NCI-H187 (cell line): ENCODE results near the gene GRIK5.

Experiments used
- DNase-seq, 2 experiments: peaks; one replicate each; lab custom pipeline; 2025; lab: John Stamatoyannopoulos, UW

The GRIK5 gene

DNA sequence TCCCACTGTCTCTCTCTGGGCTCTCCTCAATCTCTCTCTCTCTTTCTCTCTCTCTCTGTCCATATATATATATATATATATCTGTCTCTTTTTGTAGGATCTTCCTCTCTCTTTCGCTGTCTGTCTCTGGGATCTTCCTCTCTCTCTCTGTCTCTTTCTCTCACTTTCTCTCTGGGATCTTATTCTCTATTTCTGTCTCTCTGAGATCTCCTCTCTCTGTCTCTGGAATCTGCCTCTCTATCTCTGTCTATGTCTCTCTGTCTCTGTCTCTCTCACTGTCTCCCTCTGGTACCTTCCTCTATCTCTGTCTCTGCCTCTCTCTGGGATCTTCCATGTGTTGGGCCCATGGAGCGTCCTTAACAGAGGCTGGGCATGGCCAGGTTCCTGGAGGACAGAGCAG, 79.4 kb downstream of the GRIK5 start:
- DNase-seq = no peak

DNA sequence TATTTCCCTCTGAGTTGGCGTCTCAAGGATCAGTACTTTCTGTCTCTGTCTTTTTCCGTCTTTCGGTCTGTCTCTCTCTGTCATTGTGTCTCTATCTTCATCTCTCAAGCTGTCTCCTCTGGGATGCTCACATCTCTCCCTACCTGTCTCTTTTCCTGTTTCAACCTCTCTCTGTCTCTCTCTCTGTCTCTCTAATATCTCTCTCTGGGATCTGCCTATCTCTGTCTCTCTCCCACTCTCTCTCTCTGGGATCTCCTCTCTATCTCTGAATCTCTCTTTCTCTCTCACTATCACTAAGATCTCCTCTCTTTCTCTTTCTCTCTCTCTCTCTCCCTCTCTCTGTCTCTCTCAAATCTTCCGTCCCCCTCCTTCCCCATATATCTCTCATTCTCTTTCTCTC, 80.0 kb downstream of the GRIK5 start:
- no peak for DNase-seq

DNA sequence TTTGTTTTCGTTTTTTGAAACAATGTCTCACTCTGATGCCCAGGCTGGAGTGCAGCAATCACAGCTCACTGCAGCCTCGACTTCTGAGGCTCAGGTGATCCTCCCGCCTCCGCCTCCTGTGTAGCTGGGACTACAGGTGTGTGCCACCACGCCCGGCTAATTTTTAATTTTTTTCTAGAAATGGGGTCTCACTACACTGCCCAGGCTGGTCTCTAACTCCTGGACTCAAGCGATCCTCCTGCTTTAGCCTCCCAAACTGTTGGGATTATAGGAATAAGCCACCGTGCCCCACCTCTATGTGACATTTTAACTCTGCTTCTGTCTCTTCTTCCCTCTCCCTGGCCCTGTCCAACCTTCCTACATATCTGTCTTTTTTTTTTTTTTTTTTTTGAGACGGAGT, 81.1 kb downstream of the GRIK5 start:
- DNase-seq = no peak

DNA sequence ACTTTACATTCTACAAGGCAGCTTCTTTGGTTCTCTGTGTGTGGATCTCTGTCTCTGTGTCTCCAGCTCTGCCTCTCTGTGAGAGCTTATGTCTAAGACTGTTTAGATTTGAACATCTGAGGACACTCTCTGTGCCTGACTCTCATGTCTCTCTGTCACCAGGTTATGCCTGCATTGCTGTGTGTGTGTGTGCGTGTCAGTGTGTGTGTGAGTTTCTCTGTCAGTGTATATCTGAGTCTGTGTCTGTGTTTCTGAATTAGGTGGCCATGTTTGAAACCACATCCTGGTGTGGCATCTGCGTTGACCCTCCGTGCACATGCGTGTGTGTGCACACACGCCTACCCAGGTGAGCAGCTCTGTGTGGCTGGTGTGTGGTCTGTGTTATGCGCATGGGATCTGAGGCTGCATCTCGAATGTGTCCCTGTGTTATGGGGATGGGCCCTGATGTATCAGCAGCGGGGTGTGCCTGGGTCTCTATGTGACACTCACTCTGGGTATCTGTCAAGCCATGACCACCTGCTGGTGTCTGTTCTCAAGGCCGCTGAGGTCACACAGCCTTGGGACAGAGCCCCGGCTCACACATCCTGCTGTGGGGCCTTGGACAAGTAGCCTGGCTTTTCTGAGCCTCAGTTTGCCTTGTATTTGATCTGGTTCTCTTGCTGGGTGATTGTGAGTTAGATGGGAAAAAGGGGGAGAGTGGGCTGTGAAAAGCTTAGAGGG, 82.7 kb downstream of the GRIK5 start:
- no peak for DNase-seq

DNA sequence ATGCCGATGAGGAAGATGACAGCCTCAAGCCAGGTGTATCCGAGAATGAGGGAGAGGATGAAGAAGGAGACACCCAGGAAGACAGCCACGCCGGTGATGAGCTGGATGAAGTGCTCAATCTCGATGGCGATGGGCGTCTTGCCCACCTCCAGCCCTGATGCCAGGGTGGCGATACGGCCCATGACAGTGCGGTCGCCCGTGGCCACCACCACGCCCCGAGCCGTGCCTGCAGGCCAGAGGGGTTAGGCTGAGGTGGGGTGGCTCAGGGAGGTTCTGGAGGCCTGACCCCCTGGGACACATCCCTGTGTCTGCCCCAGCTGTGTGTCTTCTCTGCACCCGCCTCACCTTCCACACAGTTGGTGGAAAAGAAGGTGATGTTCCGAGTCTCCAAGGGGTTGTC, 85.0 kb downstream of the GRIK5 start:
- no peak for DNase-seq

DNA sequence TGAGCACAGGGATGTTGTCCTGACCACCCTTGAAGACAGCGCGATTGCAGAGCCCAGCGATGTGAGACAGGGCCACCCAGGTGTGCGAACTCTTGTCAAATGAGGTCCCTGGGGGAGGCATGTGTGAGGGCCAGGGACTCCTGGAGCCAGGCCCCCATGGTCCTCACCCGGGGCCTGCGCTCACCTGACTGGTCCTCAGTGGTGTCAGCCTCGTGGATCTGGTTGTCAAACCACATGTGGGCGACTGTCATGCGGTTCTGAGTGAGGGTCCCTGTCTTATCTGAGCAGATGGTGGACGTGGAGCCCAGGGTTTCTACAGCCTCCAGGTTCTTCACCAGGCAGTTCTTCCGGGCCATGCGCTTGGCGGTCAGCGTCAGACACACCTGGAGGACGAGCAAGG, 88.3 kb downstream of the GRIK5 start:
- no peak for DNase-seq

DNA sequence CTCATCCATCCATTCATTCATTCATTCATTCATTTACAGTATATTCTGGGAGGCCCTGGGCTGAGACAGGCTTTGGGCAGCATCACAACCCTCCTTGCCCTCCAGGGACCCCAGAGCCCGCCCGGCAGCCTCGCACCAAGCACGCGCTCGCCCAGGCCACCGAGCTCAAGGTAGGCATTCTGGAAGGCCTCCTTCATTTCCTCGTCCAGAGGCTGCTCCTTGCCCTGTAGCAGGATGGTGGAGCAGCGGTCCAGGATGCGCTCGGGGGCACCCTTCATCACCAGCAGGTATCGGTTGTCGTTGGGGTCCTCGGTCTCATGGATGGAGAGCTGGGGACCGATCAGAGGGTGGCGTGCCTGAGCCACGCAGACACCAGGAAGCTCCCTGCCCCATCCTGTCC, 91.5 kb downstream of the GRIK5 start:
- no peak for DNase-seq

DNA sequence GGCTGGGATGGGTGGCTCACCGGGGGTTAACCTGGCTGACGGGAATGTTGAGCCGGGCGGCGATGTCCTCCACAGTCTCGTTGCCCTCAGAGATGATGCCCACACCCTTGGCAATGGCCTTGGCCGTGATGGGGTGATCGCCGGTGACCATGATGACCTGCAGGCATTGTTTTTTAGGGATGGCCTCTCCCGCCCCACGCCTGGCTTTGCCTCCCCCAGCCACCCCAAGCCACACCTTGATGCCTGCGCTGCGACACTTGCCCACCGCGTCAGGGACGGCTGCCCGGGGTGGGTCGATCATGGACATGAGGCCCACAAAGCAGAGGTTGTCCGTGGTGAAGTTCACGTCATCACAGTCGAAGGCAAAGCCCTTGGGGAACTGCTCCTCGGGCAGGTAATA, 92.1 kb downstream of the GRIK5 start:
- DNase-seq = no peak

DNA sequence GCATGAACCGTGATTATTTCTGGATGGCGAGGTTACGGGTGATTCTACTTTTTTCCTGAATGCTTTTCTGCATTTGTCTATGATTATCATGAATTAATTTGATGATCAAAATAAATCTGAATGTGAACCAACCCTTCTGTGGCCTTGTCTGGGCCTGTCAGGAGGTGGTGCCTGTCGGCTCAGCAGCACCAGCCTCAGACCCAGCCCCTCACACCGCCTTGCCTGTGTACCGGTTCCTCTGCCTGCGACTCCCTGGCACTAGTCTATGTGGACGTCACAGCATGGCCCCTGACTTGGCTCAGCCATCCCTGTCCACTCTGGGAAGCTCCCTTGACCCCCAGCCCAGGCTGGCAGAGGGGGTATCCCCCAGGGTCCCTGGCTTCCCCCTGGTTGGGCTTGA, 95.4 kb downstream of the GRIK5 start:
- DNase-seq = no peak

DNA sequence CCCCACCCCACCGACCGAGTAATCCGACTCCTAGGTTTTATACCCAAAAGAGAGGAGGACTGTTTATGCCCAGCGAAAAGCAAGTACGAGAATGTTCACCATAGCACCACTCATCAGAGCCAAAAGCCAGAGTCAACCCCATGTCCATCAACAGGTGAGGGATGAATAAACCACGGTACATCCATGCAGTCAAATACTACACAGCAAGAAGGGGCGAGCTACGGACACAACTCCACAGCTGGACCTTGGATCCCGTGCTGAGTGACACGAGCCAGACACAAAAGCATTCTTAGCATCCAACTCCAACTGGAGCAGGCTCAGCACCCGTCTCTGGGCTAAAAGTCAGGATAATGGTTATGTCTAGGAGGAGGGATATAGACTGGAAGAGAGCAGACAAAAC, 98.6 kb downstream of the GRIK5 start:
- DNase-seq = no peak

DNA sequence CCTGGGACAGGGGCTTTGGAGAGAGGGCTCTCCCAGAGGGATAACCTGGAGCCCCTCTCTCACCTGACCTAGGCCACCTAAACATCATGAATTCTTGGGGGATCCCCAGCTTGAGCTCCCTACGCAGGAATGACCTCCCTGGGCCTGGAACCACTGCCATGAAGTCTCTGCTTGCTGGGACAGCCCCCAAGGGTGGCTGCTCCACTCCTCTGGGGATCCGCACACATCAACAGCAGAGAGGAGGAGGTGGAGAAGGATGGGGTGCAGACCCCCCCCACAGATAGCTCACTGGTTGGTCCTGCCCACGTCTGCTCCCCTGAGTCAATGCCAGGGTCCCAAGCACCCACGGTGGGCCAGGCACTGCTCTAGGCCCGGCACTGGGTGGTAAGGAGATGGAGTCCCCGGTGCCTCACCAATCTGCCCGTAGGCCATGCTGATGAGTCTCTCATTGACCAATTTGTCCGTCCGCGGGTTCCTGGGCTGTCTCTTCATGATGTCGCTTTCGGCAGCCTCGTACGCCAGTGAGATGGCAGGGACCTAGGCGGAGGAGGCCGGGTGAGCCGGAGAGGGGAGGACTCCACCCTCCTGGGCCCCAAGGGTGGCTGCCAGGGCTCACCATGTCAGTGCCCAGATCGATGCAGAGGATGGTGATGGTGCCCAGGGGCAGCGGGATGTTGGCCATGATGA, 100.1 kb downstream of the GRIK5 start:
- DNase-seq = no peak

DNA sequence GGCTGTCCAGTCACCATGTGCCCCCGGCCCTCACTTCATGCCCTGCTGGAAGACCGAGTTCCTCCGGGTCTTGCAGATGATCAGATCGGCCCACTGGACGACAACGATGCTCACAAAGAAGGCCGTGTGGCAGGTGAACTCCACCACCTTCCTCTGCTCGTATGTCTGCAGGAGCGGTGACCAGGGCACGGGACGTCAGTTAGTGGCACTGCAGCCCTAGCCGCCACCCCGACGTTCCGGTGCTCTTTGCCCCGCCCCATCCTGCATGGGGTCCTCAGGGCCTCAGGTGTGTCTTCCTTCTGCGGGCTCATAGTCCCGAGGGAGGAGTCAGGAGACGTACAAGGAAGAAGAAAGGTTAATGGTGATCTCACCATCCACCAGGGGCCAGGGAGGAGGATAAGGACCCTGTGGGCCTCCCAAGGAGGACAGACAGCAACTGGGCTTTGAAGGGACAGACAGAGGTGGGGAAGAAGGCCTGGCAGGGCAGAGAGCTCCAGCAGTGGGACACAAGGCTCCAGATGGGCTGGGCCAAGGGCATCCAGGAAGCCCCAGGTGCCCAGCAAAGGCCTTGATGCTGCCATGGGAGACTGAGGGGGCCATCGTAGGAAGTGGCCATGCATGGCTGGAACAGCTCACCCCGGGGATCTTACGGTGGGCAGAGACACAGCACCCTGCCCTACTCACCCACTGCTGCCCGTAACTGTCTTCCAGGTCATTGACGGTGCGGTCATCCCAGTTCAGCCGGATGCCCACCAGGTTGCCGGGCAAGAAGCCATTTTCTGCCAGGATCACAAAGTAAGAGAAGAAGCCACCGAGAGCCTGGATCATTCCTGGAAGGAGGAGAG, 101.0 kb downstream of the GRIK5 start:
- DNase-seq = no peak

DNA sequence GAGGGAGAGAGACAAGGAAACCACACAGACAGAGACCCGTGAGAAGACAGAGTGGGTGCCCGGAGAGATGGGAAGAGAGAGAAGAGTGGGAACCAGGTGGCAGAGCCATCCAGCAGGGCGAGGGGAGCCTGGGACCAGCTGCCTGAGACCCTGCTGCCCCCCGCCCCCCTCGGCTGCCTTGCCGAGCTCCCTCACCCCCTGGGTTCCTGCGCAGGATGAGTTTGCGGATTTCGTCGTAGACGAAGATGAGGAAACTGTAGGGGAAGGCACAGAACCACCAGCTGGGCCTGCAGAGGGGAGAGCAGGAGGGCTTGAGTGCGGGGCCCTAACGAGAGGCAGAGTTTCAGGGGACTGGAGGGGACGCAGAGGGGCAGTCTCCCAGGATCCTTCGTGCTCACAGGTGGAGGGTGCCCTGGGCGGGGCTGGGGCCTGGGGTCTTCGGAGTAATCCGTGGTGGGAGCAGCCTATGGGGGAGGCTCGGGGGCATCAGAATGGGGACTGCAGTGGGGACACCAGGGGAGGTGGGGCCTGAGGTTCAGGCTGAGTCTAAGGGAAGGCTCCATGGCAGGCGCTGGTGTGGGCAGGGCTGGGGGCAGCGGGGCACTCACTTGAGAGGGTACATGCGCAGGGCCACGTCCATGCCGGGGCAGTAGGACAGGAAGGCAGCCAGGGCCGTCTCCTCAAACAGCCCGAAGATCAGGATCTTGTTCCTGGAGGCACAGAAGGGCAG, 102.8 kb downstream of the GRIK5 start:
- DNase-seq = no peak

DNA sequence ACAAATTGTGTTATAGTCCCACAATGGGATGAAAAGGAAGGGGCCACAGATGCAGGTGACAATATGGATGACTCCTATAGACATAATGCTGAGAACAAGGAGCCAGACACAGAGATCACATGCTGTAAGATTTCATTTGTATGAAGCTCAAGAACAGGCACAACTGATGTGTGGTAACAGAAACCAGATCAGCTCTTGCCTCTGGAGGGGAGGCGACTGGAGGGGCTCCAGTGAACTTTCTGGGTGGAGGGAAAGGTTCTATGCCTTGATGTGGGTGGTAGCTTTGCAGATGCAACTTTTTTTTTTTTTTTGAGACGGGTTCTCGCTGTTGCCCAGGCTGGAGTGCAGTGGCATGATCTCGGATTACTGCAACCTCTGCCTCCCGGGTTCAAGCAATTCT, 104.9 kb downstream of the GRIK5 start:
- DNase-seq = no peak

DNA sequence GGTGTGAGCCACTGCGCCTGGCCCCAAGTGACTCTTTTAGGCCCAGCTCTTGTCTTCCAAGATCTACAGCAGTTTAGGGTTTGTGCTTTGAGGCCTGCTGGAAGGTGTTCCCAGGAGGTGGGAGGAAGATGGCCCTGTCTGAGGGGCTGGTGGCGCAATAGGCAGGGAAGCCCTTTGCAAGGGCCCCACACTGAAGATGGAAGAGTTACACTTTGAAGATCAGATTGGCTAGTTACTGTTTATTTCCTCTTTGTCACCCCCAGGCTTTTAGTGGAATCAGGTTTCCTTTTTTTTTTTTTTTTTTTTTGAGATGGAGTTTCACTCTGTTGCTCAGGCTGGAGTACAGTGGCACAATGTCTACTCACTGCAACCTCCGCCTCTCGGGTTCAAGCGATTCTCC, 109.0 kb downstream of the GRIK5 start:
- no peak for DNase-seq

DNA sequence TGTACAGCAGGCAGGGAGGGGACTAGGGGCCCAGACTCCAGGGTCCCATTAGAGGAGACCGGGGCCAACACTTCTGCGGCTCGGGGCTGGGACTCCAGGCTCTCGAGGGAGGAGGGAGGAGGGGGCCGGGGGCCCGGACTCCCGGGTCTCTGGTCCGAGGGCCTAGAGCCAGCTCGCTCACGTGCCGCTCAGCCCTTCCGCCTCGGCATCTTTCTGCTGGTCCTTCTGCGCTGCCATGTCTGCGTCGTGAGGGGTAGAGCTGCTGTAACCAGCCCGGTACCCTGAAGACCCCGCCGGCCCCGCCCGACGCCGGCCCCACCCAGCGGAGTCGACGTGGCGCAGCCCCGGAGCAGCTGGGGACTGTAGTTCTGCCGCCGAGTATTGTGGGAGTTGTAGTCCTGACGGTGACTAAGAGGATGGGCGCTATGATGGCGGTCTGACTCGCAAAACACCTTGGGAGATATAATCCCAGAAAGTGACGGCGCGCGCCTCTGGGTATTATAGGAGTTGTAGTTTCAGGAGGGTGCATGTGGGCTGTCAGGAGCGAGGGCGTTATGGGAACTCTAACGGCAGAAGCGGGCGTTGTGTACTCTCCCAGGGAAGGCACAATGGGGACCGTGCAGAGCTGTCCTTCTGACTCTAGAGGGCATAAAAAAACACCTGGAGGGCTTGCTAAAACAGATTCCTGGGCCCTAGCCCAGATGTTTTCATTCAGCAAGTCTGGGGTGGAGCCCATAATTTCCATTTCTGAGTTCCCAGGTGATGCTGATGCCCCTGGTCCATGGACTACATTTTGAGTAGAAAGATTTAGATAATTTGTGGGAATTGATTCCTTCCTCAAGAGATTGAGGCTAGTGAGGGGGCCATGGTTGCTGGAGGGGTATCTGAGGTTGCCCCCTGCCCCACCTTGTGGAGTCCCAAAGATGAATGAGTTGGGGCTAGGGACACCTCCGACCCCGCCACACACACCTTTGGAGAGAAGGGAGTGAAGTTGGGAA, 110.7 kb downstream of the GRIK5 start, which contains the start of gene RABAC1:
Gene RABAC1 (minus strand): TSS at position 266 of the 998 bp plus-strand sequence. CDS start 29 bp downstream, at position 237.
- DNase-seq = peak; percentile 88 to 91

DNA sequence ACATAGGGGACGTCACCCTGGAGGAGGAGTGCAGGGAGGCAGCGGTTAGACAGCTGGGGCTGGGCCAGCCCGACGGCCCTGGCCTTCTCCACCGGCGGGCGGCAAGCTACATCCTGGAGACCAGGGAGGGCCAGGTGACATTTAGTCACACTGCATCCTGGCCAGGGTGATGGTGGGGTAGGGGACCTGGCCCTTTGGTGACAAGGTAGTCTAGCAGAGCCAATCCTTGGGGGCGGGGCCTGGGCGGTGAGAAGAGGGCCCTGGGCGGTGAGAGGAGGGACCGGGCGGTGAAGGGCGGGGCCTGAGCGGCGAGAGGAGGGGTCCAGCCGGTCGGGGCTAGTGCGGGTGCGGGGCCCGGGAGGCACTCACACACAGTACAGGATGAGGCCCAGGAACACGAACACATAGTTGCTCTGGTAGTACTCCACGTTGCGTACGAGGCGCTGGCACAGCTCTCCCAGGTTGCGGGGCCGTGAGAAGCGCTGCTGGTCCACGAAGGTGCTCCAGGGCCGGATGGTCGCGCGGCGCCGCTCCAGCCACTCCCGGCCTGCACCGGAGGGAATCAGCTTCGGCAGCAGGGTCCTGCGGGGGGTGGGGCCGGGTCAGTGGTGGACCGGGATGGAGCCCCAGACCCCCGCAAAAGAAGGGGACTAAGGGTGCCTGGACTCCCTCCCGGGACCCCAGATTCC, 111.5 kb downstream of the GRIK5 start:
- DNase-seq = peak; percentile 83

DNA sequence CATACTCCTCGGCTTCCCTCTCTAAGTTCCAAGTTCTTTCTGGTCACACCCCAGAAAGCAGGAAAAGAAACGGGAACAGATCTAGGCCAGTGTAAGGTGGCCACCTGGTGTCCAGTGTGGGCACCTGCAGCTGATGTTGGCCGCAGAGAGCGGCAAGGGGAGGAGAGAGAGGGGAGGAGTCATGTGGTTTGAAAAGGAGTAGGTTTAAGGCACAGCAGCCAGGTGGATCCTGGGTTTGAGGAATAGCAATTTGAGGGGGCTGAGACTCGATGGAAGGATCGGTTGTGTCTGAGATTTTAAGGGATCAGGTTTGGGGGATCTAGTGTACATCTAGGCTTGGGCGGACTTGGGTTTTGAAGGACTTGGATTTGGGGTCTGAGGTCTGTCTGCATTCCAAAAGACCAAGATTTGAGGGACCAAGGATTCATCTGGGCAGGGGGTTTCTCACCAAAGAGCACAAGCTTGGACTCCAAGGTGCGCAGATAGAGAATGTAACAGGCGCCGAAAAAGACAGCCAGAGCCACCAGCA, 112.1 kb downstream of the GRIK5 start:
- DNase-seq = peak; percentile 54 to 71

DNA sequence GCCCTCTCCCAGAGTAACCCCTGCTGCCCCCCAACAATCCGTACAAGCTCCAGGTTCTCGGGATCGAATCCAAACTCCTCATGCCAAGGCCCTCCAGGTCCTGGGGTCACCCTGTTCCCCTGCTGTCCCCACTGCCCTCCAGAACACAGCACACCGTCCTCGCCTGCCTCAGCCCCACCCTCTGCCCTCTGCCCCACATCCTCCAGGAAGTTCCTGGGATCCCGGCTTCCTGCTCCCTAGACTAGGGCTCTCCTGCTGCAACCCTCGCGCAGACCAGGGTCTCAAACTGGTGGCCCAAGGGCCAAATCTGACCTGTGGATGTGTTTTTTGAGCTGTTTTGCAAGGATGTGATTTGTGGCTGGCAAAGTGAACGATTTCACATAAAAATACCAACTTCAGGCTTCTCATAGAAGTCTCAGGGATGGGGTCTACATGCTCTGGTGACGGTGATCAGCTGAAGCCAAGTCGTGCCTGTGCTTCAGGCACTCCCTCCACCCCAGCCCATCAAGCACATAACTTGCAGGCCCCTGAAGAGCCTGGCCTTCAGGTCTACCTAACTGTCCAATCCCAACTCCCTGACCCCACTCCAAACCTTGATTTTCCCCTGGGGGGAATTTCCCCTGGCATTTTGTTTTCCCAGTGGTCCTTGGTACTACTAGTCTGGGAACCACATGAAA, 112.7 kb downstream of the GRIK5 start:
- no peak for DNase-seq
